Transverse colon (tissue), 4 donors: ENCODE measurements around the gene AIF1L. TPM values are rescaled to one million over a fixed set of nuclear protein-coding genes. Genes with fewer than 3 reads are reported as not detected.
A peak's percentile ranks its signal among the peaks of the same experiment; 100 is the strongest.

ENCODE experiments used
- DNase-seq: peaks from one replicate; pipeline ENCODE4 v3.0.0-alpha.2; 2019
- H3K27ac ChIP-seq, 4 donors: fragments of 200-600 bp; sonication (generic); 2 replicates each; pipeline ENCODE4 v1.5.1; 2016 to 2018; ENCODE audit warnings: inconsistent platforms in 4 of 4
- H3K27me3 ChIP-seq: fragments of 200-600 bp; sonication (generic); 2 replicates; pipeline ENCODE4 v1.5.1; 2017; ENCODE audit warnings: inconsistent platforms
- H3K36me3 ChIP-seq, 4 donors: fragments of 200-600 bp; sonication (generic); 2 replicates each; pipeline ENCODE4 v1.5.1; 2017 to 2019; ENCODE audit warnings: inconsistent platforms in 4 of 4
- H3K4me1 ChIP-seq, 4 donors: fragments of 200-600 bp; sonication (generic); 2 replicates each; pipeline ENCODE4 v1.5.1; 2017 to 2020; ENCODE audit warnings: inconsistent platforms in 4 of 4
- H3K4me3 ChIP-seq, 4 donors: fragments of 200-600 bp; sonication (generic); 1 replicate in 1 of 4; 2 replicates in 3 of 4; pipeline versions ENCODE4 v1.5.1 to v1.6.1; 2017 to 2019; ENCODE audit warnings: inconsistent platforms in 4 of 4
- H3K9me3 ChIP-seq, 2 donors: fragments of 200-600 bp; sonication (generic); 2 replicates each; pipeline ENCODE4 v1.5.1; 2017 to 2019; ENCODE audit warnings: inconsistent platforms in 2 of 2
- EP300 ChIP-seq: sonication (generic); formaldehyde crosslinking; IDR thresholded peaks from one replicate; pipeline ENCODE4 v1.6.1; 2017; ENCODE audit warnings: antibody characterized with exemption, low read depth
- POLR2A ChIP-seq: fragments of 450-650 bp; IDR thresholded peaks from one replicate; pipeline ENCODE4 v1.6.1; 2016; ENCODE audit warnings: antibody characterized with exemption, mild to moderate bottlenecking, moderate library complexity
- POLR2AphosphoS5 ChIP-seq, 3 donors: sonication (generic); formaldehyde crosslinking; IDR thresholded peaks; one replicate each; pipeline ENCODE4 v1.6.1; 2016; ENCODE audit warnings: antibody characterized with exemption in 3 of 3
- WGBS, 2 donors: methylation state at CpG; one replicate each; pipeline ENCODE4 v1.1.5; 2018; ENCODE audit warnings: low coverage in 1 of 2; 5-methylcytosine and 5-hydroxymethylcytosine counted together
- in situ Hi-C, 4 donors: fragments of 200-750 bp; cut with MboI; loops; one replicate each; pipeline versions ENCODE4 v1.15.0 to v1.15.1; 2017; ENCODE audit warnings: low sequenced_read_pairs in 3 of 4, low pct_ligation_motif_present in 1 of 4, low pct_unique_long_range_greater_than_20kb in 1 of 4
- intact Hi-C: fragments of 100-400 bp; cut with DNase I; formaldehyde crosslinking; loops from one replicate; pipeline ENCODE4 v1.15.1; 2023; ENCODE audit warnings: low total_unique reads
- total RNA-seq, 4 donors: library from RNA; depleted of rRNA; stranded (reverse); fragments of >200 nt; gene quantifications; one replicate each; pipeline ENCODE4 v1.1.0, GENCODE V29; 2016
- TF ChIP-seq, protein P1 (sequence below), 5 experiments: fragments of 200-600 bp in 3 of 5; fragments of 450-650 bp in 2 of 5; sonication (generic) in 3 of 5; IDR thresholded peaks; 1 replicate in 2 of 5; 2 replicates in 3 of 5; pipeline ENCODE4 v1.5.1; 2016 to 2017; ENCODE audit warnings: antibody characterized with exemption in 5 of 5, inconsistent platforms in 3 of 5, mild to moderate bottlenecking in 2 of 5, moderate library complexity in 1 of 5

The AIF1L gene
- total RNA-seq, 4 donors from 2014 or later = 0.75 to 4.4 (median 1.7) TPM

DNA sequence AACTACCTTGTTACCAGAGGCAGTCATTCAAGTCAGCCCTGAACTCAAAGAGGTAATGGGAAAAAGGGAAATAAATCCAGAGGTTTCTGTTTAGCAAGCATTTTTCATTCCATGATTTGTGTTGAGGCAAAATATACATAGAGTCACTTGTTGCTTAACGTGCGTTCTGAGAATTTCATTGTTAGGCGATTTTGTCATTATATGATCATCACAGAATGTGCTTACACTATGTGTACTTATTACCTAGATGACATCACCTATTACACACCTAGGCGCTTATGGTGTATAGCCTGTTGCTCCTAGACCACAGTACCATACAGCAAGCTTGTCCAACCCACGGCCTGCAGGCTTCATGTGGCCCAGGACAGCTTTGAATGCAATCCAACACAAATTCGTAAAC is 65.3 kb downstream of the AIF1L start:
- Histone ChIP-seq H3K36me3 (peaks cover 0 to 62% (median 28%) of the 10 kb centered on the region in 4 donors), H3K4me1 (peaks cover 0 to 3% (median 1%) of the 10 kb centered on the region in 4 donors), H3K4me3 (no peak overlapping the region), H3K27me3 (no peaks in the 10 kb centered on the region), H3K9me3 (no peaks in the 10 kb centered on the region), H3K27ac (no peak overlapping the region)
- TF ChIP-seq, protein P1, sequence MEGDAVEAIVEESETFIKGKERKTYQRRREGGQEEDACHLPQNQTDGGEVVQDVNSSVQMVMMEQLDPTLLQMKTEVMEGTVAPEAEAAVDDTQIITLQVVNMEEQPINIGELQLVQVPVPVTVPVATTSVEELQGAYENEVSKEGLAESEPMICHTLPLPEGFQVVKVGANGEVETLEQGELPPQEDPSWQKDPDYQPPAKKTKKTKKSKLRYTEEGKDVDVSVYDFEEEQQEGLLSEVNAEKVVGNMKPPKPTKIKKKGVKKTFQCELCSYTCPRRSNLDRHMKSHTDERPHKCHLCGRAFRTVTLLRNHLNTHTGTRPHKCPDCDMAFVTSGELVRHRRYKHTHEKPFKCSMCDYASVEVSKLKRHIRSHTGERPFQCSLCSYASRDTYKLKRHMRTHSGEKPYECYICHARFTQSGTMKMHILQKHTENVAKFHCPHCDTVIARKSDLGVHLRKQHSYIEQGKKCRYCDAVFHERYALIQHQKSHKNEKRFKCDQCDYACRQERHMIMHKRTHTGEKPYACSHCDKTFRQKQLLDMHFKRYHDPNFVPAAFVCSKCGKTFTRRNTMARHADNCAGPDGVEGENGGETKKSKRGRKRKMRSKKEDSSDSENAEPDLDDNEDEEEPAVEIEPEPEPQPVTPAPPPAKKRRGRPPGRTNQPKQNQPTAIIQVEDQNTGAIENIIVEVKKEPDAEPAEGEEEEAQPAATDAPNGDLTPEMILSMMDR (IDR thresholded peaks at IDR 0.05) = no peak
- TF ChIP-seq POLR2A (no peak), POLR2AphosphoS5 (IDR thresholded peaks at IDR 0.05) (no peak), EP300 (no peak)
- 88% methylated on average over 6 of the region's 6 CpGs for WGBS, 2 donors
- in situ Hi-C loops (loop anchor here in 1 of 4 donors (25.0 kb wide), 1 partner anchor 301 kb away; no protein-coding TSS in a partner anchor), intact Hi-C loops (no loop called here)
- no peak for DNase-seq

- no peak for TF ChIP-seq POLR2A
- TF ChIP-seq POLR2AphosphoS5 (IDR thresholded peaks at IDR 0.05) = no peak
- no peak for TF ChIP-seq EP300
- TF ChIP-seq, protein P1 (IDR thresholded peaks at IDR 0.05) = no peak
- peaks cover 0 to 57% (median 27%) of the 10 kb centered on the region in 4 donors for H3K36me3 ChIP-seq
- no peak for DNase-seq
- H3K4me3 ChIP-seq = no peak overlapping the region
- H3K9me3 ChIP-seq = no peaks in the 10 kb centered on the region
- intact Hi-C loops = no loop called here
- peaks cover 0 to 15% (median 8%) of the 10 kb centered on the region in 4 donors for H3K4me1 ChIP-seq
- 27 to 71% methylated on average over 2 to 4 of the region's 4 CpGs for WGBS, 2 donors
- no peaks in the 10 kb centered on the region for H3K27me3 ChIP-seq
- in situ Hi-C loops = loop anchor here in 1 of 4 donors (25.0 kb wide), 1 partner anchor 299 kb away; no protein-coding TSS in a partner anchor
- peak overlapping the region in 1 of 4 donors; percentile 8 for H3K27ac ChIP-seq
Measured at GRCh38 chr9:131162886-131163285, 66.6 kb downstream of the AIF1L start.

DNA sequence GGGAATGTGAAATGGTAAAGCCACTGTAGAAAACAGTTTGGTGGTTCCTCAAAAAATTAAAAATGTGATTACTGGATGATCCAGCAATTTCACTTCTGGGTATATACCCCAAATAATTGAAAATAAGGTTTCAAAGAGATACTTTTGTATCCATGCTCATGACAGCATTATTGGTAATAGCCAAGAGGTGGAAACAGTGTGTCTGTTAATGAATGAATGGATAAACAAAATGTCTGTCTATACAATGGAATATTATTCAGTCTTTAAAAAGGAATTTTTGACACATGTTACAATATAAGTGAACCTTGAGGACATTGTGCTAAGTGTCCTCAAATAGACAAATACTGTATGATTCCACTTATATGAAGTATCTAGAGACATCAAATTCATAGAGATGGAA is 69.2 kb downstream of the AIF1L start:
- TF ChIP-seq POLR2A (no peak), EP300 (no peak), POLR2AphosphoS5 (IDR thresholded peaks at IDR 0.05) (no peak)
- TF ChIP-seq, protein P1 (IDR thresholded peaks at IDR 0.05) = no peak
- H3K27me3 ChIP-seq = no peaks in the 10 kb centered on the region
- intact Hi-C loops = no loop called here
- H3K4me1 ChIP-seq = peaks cover 0 to 17% (median 8%) of the 10 kb centered on the region in 4 donors
- no peak for DNase-seq
- H3K9me3 ChIP-seq = no peaks in the 10 kb centered on the region
- no peak overlapping the region for H3K4me3 ChIP-seq
- in situ Hi-C loops = loop anchor here in 1 of 4 donors (25.0 kb wide), 1 partner anchor 297 kb away; no protein-coding TSS in a partner anchor
- H3K36me3 ChIP-seq = peaks cover 0 to 46% (median 16%) of the 10 kb centered on the region in 4 donors
- H3K27ac ChIP-seq = no peak overlapping the region

DNA sequence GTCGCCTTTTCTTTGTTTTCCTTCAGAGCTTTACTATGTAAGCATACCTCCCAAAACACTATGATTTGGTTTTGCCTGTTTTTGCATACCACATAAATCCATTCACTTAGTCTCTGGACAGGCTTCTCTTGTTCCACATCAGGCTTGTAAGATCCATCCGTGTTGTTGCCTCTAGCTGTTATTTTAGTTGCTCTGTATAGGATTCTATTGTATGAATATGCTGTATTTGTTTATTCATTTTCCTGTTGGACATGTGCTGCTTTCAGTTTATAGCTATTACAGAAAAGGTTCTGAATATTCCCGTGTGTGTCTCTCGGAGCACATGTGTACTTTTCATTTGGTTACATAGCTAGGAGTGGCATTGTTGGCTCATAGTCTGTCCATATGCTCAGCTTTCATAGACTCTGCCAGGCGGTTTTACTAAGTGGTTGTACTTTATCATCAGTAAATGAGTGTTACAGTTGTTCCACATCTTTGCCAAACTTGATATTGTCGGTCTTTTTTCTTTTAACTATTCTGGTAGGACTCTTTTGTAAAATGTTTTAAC is 70.9 kb downstream of the AIF1L start:
- intact Hi-C loops = no loop called here
- in situ Hi-C loops = loop anchor here in 1 of 4 donors (25.0 kb wide), 1 partner anchor 295 kb away; no protein-coding TSS in a partner anchor
- WGBS, 2 donors = 44 to 57% methylated on average over 6 of the region's 6 CpGs
- TF ChIP-seq POLR2A (no peak), POLR2AphosphoS5 (IDR thresholded peaks at IDR 0.05) (no peak), EP300 (no peak)
- TF ChIP-seq, protein P1 (IDR thresholded peaks at IDR 0.05) = no peak
- peaks cover 0 to 17% (median 8%) of the 10 kb centered on the region in 4 donors for H3K4me1 ChIP-seq
- H3K4me3 ChIP-seq = no peak overlapping the region
- DNase-seq = no peak
- no peaks in the 10 kb centered on the region for H3K9me3 ChIP-seq
- H3K27ac ChIP-seq = peak overlapping the region in 3 of 4 donors; percentile 5 to 55 (median 11)
- peaks cover 0 to 31% (median 11%) of the 10 kb centered on the region in 4 donors for H3K36me3 ChIP-seq
- H3K27me3 ChIP-seq = no peaks in the 10 kb centered on the region
